ENCODE data around the gene KRTAP4-3.
"Not testable (repeated sequence)": the region's sequence is repeated elsewhere in the genome, so short reads cannot be mapped to it uniquely, and the experiment has no call there.

Gene KRTAP4-3

DNA sequence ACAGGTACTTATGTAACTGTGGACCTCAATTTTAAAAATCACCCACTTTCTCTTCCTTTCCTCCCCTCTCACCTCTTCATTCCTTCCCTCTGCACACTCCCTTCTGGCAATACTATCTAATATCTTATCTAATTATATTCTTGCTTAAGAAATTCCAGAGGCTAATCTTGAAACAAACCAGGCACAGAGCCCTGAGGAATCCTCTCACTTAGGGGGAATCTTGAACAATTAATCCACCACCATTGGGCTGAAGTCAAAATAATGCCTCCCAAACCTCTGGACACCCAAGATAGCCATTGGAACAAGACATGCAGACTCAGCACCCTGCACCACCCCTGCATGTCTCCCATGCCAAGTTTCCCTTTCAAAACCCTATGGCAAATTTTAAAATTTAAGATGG is 26.7 kb downstream of the KRTAP4-3 start (continued):
- TF ChIP-seq, protein P1, sequence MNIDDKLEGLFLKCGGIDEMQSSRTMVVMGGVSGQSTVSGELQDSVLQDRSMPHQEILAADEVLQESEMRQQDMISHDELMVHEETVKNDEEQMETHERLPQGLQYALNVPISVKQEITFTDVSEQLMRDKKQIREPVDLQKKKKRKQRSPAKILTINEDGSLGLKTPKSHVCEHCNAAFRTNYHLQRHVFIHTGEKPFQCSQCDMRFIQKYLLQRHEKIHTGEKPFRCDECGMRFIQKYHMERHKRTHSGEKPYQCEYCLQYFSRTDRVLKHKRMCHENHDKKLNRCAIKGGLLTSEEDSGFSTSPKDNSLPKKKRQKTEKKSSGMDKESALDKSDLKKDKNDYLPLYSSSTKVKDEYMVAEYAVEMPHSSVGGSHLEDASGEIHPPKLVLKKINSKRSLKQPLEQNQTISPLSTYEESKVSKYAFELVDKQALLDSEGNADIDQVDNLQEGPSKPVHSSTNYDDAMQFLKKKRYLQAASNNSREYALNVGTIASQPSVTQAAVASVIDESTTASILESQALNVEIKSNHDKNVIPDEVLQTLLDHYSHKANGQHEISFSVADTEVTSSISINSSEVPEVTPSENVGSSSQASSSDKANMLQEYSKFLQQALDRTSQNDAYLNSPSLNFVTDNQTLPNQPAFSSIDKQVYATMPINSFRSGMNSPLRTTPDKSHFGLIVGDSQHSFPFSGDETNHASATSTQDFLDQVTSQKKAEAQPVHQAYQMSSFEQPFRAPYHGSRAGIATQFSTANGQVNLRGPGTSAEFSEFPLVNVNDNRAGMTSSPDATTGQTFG (tag by site-specific recombination; IDR thresholded peaks at IDR 0.05; ENCODE audit: borderline replicate concordance) = no peak
- TF ChIP-seq ZNF776 (tag by site-specific recombination; IDR thresholded peaks at IDR 0.05; ENCODE audit: borderline replicate concordance) (no peak), ZNF121 (tag by site-specific recombination; IDR thresholded peaks at IDR 0.05) (no peak), ZNF830 (tag by site-specific recombination; IDR thresholded peaks at IDR 0.05; ENCODE audit: low read depth) (no peak)

GRCh38 chr17:41140360-41141131 is 27.5 kb downstream of the KRTAP4-3 start, which contains the start of gene KRTAP4-6:
Gene KRTAP4-6 (minus strand): TSS chr17:41140544. CDS start chr17:41140487, 57 bp downstream.
- H3K4me3 ChIP-seq (ENCODE audit: low read depth, low read length) = no peak within 1 kb of the TSS
- H3K9me3 ChIP-seq (ENCODE audit: control insufficient read depth, insufficient read depth, low read depth, low read length) = no peaks in the 10 kb centered on the region
- H3K4me1 ChIP-seq (ENCODE audit: control insufficient read depth, insufficient read depth, low read length) = no peaks in the 10 kb centered on the region
- TF ChIP-seq ZNF449 (tag by site-specific recombination; IDR thresholded peaks at IDR 0.05) = no peak
- TF ChIP-seq ZBTB48 (tag by site-specific recombination; IDR thresholded peaks at IDR 0.05) = no peak
- TF ChIP-seq SCRT2 (tag by site-specific recombination; IDR thresholded peaks at IDR 0.05) = peak; percentile 59; the same call in 1 of the 2 replicates
- TF ChIP-seq ZNF629 (tag by site-specific recombination; IDR thresholded peaks at IDR 0.05) = no peak
- TF ChIP-seq GLIS2 (tag by site-specific recombination; IDR thresholded peaks at IDR 0.05) = no peak
- TF ChIP-seq MYNN (tag by site-specific recombination; IDR thresholded peaks at IDR 0.05; ENCODE audit: borderline replicate concordance) = no peak
- ChIA-PET POLR2A (no interaction called here), CTCF (interaction anchor here (1.0 kb wide), 1 partner anchor 182 kb away, joined by 4 read pairs; no protein-coding TSS in a partner anchor)
- no peaks in the 10 kb centered on the region for H3K36me3 ChIP-seq (ENCODE audit: control insufficient read depth in 2 of 2, insufficient read depth in 1 of 2, low read length in 2 of 2)
- no peak within 1 kb of the TSS for H3K27ac ChIP-seq (ENCODE audit: extremely low read depth, low read depth, low read length)

- H3K9me3 ChIP-seq (ENCODE audit: control insufficient read depth, insufficient read depth, low read depth, low read length); H3K4me3 ChIP-seq (ENCODE audit: low read depth, low read length); H3K36me3 ChIP-seq (ENCODE audit: control insufficient read depth in 2 of 2, insufficient read depth in 1 of 2, low read length in 2 of 2); POLR2A ChIA-PET; H3K4me1 ChIP-seq (ENCODE audit: control insufficient read depth, insufficient read depth, low read length); H3K27ac ChIP-seq (ENCODE audit: extremely low read depth, low read depth, low read length); CTCF ChIA-PET: not testable (repeated sequence)
These were observed 28.2 kb downstream of the KRTAP4-3 start for GRCh38 chr17:41139865-41140264.

- Histone ChIP-seq H3K36me3 (ENCODE audit: control insufficient read depth in 2 of 2, insufficient read depth in 1 of 2, low read length in 2 of 2) (no peaks in the 10 kb centered on the region), H3K4me1 (ENCODE audit: control insufficient read depth, insufficient read depth, low read length) (no peaks in the 10 kb centered on the region), H3K9me3 (ENCODE audit: control insufficient read depth, insufficient read depth, low read depth, low read length) (no peaks in the 10 kb centered on the region), H3K4me3 (ENCODE audit: low read depth, low read length) (no peak overlapping the region), H3K27ac (ENCODE audit: extremely low read depth, low read depth, low read length) (no peak overlapping the region)
- TF ChIP-seq ZNF837 (tag by site-specific recombination; IDR thresholded peaks at IDR 0.05) (no peak), ZNF146 (tag by site-specific recombination; IDR thresholded peaks at IDR 0.05) (no peak), SP3 (tag by site-specific recombination; IDR thresholded peaks at IDR 0.05) (no peak), ZNF488 (tag by site-specific recombination; IDR thresholded peaks at IDR 0.05) (no peak), ZNF274 (IDR thresholded peaks at IDR 0.05; ENCODE audit: low read length) (no peak), ZNF274 (tag by site-specific recombination; IDR thresholded peaks at IDR 0.05; ENCODE audit: borderline replicate concordance) (no peak), SP2 (tag by site-specific recombination; IDR thresholded peaks at IDR 0.05) (no peak), ZNF157 (tag by site-specific recombination; IDR thresholded peaks at IDR 0.05) (no peak), ZNF501 (tag by site-specific recombination; IDR thresholded peaks at IDR 0.05) (no peak), ZNF221 (tag by site-specific recombination; IDR thresholded peaks at IDR 0.05; ENCODE audit: borderline replicate concordance) (no peak)
- TF ChIP-seq, protein P1 (tag by site-specific recombination; IDR thresholded peaks at IDR 0.05; ENCODE audit: borderline replicate concordance) = no peak
- ChIA-PET POLR2A (no interaction called here), CTCF (interaction anchor here (0.6 to 0.7 kb wide), 2 partner anchors 44 to 277 kb away, joined by 3 to 4 read pairs; no protein-coding TSS in a partner anchor)
These were observed 33.9 kb downstream of the KRTAP4-3 start for GRCh38 chr17:41133880-41134735.
